Mammary epithelial cell (primary cell): Measurements from ENCODE around the gene HAUS8.

Experiments used
- CTCF ChIP-seq, 2 donors: IDR thresholded peaks in 1 of 2; conservative IDR thresholded peaks in 1 of 2; 2 replicates each; pipeline ENCODE4 v1.5.1; 2011 to 2012; ENCODE audit warnings: inconsistent platforms in 2 of 2, low read length in 2 of 2, mild to moderate bottlenecking in 2 of 2, control low read depth in 1 of 2, low read depth in 1 of 2; ENCODE audit not compliant: insufficient read depth in 1 of 2; ENCODE audit errors: extremely low read depth in 1 of 2
- EZH2 ChIP-seq: IDR thresholded peaks from 2 replicates; pipeline ENCODE4 v1.6.1; 2012; ENCODE audit warnings: low read length, inconsistent platforms, borderline replicate concordance

- TF ChIP-seq CTCF (conservative IDR thresholded peaks at IDR 0.05 in 1 of 2, IDR thresholded peaks at IDR 0.05 in 1 of 2; ENCODE audit: extremely low read depth in 1 of 2, insufficient read depth in 1 of 2, low read depth in 1 of 2, low read length in 2 of 2) (no peak), EZH2 (no peak)
Observed at GRCh38 chr19:17060802-17061201, 14.4 kb downstream of the HAUS8 start.
